HEK293T (cell line): ENCODE results near the gene ROBO3.

ENCODE experiments used
- ARNT ChIP-seq: fragments of 450-650 bp; IDR thresholded peaks from 2 replicates; pipeline ENCODE4 v1.6.1; 2017; ENCODE audit warnings: mild to moderate bottlenecking
- BHLHE40 ChIP-seq: fragments of 450-650 bp; IDR thresholded peaks from 2 replicates; pipeline ENCODE4 v1.6.1; 2016; ENCODE audit warnings: mild to moderate bottlenecking, moderate library complexity, borderline replicate concordance
- CTBP1 ChIP-seq: fragments of 450-650 bp; IDR thresholded peaks from 2 replicates; pipeline ENCODE4 v1.6.1; 2016; ENCODE audit warnings: borderline replicate concordance
- ELF4 ChIP-seq: fragments of 450-650 bp; IDR thresholded peaks from 2 replicates; pipeline ENCODE4 v1.6.1; 2017; ENCODE audit warnings: antibody characterized with exemption
- FOXA1 ChIP-seq: fragments of 450-650 bp; IDR thresholded peaks from 2 replicates; pipeline ENCODE4 v1.6.1; 2016; ENCODE audit warnings: mild to moderate bottlenecking
- FOXK2 ChIP-seq: fragments of 450-650 bp; IDR thresholded peaks from 2 replicates; pipeline ENCODE4 v1.6.1; 2016; ENCODE audit warnings: mild to moderate bottlenecking
- FOXM1 ChIP-seq: fragments of 450-650 bp; IDR thresholded peaks from 2 replicates; pipeline ENCODE4 v1.6.1; 2017; ENCODE audit warnings: mild to moderate bottlenecking, borderline replicate concordance
- L3MBTL2 ChIP-seq: fragments of 450-650 bp; conservative IDR thresholded peaks from 2 replicates; pipeline ENCODE4 v1.6.1; 2016; ENCODE audit warnings: mild to moderate bottlenecking
- LEF1 ChIP-seq: fragments of 450-650 bp; IDR thresholded peaks from 2 replicates; pipeline ENCODE4 v1.6.1; 2017; ENCODE audit warnings: mild to moderate bottlenecking, borderline replicate concordance
- SP1 ChIP-seq: fragments of 450-650 bp; IDR thresholded peaks from 2 replicates; pipeline ENCODE4 v1.6.1; 2017
- SUZ12 ChIP-seq: fragments of 450-650 bp; IDR thresholded peaks from 2 replicates; pipeline ENCODE4 v1.6.1; 2016; ENCODE audit warnings: mild to moderate bottlenecking
- ZNF384 ChIP-seq: fragments of 450-650 bp; IDR thresholded peaks from 2 replicates; pipeline ENCODE4 v1.6.1; 2016
- TF ChIP-seq, protein P1 (sequence below): fragments of 450-650 bp; IDR thresholded peaks from 2 replicates; pipeline ENCODE4 v1.6.1; 2016

DNA sequence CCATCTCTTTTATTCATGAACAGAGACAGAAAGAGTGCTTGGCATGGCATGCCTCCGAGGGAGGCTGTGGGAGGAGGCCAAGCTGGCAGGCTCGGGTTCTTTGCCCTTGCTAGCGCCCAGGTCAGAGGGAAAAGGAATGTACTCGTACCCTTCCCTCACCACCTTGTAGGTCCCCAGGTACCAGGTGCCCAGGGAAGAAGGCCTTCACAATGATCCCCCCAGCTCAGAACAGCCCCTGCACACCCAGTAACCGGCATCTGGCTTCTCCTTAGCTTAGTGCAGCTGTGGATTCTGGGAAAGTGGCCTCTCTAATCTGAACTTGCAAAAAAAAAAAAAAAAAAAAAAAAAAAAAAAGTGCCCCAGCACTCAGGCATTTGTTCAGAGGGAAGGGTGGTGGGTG is 55.1 kb downstream of the ROBO3 start:
- TF ChIP-seq BHLHE40 (no peak), L3MBTL2 (no peak), SP1 (no peak), ARNT (no peak), ELF4 (no peak), SUZ12 (no peak), LEF1 (no peak), FOXA1 (no peak), FOXK2 (no peak), FOXM1 (no peak), ZNF384 (no peak), CTBP1 (no peak)
- TF ChIP-seq, protein P1, sequence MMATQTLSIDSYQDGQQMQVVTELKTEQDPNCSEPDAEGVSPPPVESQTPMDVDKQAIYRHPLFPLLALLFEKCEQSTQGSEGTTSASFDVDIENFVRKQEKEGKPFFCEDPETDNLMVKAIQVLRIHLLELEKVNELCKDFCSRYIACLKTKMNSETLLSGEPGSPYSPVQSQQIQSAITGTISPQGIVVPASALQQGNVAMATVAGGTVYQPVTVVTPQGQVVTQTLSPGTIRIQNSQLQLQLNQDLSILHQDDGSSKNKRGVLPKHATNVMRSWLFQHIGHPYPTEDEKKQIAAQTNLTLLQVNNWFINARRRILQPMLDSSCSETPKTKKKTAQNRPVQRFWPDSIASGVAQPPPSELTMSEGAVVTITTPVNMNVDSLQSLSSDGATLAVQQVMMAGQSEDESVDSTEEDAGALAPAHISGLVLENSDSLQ: no peak
